CD4-positive, alpha-beta T cell treated with Interferon gamma for 1 hour (primary cell): ENCODE measurements around the gene CD247.
"Not testable (repeated sequence)": the region's sequence is repeated elsewhere in the genome, so short reads cannot be mapped to it uniquely, and the experiment has no call there.

Source experiments
- DNase-seq: peaks from one replicate; pipeline ENCODE4 v3.0.0-alpha.2; 2020

CD247 gene

GRCh38 chr1:167518331-167518700, at the start of gene CD247:
Gene CD247, minus strand, starts transcription at chr1:167518529. Its CDS starts 64 bp downstream, at chr1:167518465.
- peak; percentile 81 for DNase-seq

- no peak for DNase-seq
These were observed 49.3 kb upstream of the CD247 start for GRCh38 chr1:167567663-167568062.

- DNase-seq, result no peak
These were observed 48.4 kb upstream of the CD247 start for GRCh38 chr1:167566766-167567165.

GRCh38 chr1:167565922-167566321, 47.6 kb upstream of the CD247 start:
- DNase-seq, result no peak

DNA sequence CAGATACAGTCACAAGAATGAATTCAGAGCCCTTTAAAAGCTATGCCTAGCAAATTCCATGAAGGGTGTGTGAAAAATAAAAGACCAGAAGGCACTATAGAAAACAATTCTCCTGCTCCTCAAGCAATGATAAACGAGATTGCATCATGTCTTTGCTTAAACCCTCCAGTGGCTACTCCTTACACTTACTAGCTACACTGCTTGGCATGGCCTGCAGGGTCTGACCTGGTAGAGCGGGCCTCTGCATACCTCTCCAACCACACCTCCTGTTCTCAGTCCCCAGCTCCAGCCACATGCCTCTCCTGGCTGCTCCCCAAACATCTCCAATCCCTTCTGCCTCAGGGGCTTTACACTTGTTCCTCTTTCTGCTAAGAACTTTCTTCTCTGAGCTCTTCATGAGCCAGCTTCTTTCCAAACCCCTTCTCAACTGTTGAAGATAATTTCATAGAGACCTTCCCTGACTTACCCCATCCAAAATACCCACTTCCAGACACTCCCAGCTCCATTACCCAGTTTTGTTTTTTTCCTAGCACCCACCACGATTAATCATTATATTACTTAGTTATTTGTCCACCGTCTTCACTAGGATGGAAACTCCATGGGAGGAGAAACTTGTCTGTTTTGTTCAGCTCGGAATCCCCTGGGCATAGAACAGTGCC, 46.4 kb upstream of the CD247 start:
- DNase-seq, result no peak

- peak; percentile 45 for DNase-seq
These were observed 45.4 kb upstream of the CD247 start for GRCh38 chr1:167563579-167564246.

GRCh38 chr1:167562702-167563101, 44.4 kb upstream of the CD247 start:
- no peak for DNase-seq

DNA sequence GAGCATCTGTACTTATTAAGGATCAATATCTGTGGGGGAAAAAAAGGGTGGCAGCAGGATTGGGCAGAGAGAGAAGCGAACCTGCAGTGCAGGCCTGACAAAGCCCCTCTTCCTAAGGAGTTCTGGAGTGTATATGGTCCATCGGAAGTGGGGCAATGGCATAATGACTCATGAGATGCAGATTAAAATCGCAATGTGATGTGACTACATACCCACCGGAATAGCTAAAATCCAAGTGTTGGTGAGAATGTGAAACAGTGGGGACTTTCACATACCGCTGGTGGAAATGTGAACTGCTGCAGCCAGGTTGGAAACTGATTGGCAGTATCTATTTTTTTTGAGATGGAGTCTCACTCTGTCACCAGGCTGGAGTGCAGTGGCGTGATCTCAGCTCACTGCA, 43.4 kb upstream of the CD247 start:
- no peak for DNase-seq

GRCh38 chr1:167555971-167556714, 37.8 kb upstream of the CD247 start:
- DNase-seq, result peak; percentile 70

DNA sequence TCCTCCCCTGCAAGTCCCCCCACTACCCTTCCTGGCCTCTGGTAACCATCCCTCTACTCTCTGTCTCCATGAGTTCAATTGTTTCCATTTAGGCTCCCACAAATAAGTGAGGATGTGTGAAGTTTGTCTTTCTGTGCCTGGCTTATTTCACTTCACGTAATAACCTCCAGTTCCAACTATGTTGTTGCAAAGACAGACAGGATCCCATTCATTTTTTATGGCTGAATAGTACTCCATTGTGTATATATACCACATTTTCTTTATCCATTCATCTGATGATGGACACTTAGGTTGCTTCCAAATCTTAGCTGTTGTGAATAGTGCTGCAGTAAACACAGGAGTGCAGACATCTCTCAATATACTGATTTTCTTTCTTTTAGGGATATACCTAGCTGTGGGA, 36.7 kb upstream of the CD247 start:
- not testable (repeated sequence) for DNase-seq

- DNase-seq, result no peak
These were observed 35.9 kb upstream of the CD247 start for GRCh38 chr1:167554028-167554779.

DNA sequence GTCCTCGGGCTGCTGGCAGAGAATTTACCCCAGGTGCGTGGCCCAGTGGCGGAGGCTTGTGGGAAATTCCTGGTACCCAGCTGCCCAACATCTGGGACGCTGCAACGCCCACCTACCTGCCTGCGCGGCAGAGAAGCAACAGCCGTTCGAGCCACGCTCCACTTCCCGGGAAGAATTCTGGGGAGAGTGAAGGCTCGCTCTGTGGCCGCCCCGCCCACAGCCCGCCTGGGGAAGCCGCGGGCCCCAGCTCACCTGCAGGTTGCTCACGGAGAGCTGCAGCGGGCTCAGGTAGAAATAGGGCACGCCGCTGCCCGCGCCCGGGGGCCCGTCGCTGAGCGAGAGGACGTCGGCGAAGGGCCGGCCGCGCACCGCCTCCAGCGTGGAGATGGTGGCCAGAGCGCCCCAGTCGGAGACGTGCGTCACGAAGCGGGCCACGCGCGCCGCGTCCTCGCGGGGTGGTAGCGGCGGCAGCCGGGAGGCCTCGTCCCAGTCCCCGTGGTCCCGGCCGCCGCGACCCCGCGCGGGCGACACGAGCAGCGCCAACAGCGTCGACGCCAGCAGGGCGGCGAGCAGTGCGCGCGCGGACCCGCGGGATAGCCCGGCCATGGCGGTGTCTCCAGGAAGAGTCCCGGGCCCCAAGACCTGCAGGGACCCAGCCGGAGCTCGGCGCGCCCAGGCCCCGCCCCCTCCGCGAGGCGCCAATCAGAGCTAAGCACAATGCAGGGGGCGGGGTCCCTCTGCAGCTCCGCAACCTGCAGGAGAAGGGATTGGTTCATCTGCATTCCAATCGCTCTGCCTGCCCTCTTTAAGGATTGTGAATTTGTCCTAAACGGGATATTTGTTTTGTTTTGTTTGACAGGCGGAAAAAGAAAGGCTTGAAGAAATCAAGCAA, 35.1 kb upstream of the CD247 start, which contains the start of gene CREG1:
CREG1 (minus strand) TSS at position 627 of the 892 bp plus-strand sequence.
- DNase-seq, result peak; percentile 88

DNA sequence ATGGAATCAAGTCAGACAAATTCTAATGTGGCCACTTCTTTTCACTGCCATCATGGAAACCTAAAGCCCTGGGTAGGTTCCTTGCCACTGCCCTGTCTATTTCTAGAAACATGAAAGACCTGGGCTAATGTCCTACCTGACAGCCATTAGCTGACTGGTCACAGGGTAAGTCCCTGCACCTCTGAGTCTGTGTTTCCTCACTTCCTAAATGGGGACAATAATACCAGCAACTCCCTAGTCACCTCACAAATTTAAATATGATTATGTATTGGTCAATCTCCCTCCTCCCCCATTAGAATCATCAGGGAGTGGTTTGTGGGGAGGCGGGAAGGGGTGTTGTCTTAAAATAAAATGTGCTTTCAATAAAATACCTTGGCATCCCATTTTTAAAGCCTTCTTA, 33.0 kb upstream of the CD247 start:
- DNase-seq, result no peak

DNA sequence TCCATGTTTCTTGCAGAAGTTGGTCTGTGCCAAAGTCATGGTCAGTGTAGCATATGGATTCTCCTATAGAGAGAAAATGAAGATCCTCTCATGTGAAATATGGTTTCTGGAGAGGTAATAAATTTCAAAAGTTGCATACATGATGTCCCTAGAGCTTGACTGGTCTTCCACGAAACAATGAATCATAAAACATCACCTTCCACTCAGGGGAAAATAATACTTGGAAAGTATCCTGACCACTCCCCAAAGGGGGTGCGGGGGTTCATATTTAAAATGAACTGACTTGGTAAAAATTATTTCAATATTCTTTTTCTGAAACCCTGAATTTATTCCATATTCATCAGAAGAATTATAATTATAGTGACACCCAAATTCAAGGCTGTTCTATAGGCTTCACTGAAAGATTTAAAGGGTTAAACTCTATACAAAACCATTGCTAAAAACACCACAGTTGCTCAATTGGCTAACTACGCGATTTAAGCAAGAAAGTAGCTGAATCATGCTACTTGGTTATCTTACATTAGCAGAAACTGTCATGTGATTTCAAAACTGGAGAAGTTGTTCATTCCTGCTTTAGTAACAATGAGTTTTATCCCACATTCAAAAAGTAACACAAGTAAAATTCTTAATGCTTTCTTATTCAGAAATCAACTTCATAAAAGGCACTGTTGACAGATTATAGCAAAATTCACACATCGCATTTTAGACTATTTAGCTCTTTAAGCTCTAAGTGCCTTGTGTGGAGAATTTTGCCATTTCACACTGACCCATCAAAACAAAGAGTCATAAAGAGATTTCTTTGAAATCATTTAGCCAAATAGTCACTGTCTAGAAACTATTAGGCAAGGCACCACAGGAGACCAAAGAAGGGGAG, 30.0 kb upstream of the CD247 start:
- DNase-seq, result no peak

DNA sequence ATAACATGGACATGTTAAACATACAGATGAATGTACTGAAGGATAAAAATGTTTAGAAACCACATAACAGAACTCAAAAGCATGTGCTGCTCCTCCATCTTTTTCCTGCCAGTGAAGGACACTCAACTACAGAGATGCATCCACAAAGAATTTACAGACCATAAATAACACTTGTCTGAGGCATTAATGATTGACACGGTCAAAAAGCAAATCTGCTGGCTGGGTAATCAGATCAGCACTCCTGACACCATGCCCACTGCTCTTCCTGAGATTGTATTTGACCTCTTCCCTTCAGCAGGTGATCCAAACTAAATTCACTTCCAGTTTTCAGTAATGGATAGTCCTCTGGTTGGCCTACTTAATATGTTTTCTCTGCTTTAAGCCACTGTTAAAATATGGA, 28.6 kb upstream of the CD247 start:
- DNase-seq, result no peak

DNA sequence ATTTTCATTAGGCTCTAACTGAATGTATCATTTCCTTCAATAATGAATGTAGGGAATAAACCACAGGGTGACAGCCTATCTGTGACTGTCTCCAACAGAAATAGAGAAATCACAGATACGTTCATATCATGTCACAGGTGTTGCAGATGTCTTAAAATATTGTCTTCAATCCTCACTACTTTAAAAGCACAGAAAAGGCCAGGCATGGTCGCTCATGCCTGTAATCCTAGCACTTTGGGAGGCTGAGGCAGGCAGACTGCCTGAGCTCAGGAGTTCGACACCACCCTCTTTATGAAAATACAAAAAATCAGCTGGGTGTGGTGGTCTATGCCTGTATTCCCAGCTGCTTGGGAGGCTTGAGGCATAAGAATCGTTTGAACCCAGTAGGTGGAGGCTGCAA, 27.0 kb upstream of the CD247 start:
- DNase-seq, result no peak

DNA sequence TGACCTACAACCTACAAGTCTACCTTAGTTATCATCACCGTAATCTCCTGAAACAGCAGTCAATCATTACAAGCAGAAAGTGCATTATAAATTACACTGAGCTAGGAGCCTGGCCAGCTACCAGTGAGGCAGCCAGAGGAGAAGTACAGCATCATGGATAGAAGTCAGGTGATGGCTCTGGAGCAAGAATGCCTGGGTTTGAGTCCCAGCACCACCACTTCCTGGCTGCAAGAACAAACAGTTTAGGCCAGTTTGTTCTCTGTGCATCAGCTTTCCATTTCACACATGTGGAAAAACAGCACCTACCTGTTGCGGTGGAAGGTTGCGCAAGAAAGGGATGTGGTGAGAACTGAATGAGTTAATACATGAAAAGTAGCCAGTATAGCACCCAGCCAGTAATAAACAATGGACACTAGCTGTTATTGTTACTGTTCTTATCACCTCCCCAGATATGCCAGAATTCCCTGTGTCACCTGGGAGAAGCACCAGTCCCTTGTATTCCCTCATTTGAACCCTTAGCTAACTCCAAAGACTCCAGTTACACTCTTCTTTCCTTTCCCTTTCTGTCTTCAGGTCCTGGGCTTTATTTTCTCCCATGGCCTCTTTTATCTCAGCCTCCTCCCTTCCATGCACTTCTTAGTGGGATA, 26.2 kb upstream of the CD247 start:
- no peak for DNase-seq

GRCh38 chr1:167543199-167543990, 25.1 kb upstream of the CD247 start:
- DNase-seq, result no peak

DNA sequence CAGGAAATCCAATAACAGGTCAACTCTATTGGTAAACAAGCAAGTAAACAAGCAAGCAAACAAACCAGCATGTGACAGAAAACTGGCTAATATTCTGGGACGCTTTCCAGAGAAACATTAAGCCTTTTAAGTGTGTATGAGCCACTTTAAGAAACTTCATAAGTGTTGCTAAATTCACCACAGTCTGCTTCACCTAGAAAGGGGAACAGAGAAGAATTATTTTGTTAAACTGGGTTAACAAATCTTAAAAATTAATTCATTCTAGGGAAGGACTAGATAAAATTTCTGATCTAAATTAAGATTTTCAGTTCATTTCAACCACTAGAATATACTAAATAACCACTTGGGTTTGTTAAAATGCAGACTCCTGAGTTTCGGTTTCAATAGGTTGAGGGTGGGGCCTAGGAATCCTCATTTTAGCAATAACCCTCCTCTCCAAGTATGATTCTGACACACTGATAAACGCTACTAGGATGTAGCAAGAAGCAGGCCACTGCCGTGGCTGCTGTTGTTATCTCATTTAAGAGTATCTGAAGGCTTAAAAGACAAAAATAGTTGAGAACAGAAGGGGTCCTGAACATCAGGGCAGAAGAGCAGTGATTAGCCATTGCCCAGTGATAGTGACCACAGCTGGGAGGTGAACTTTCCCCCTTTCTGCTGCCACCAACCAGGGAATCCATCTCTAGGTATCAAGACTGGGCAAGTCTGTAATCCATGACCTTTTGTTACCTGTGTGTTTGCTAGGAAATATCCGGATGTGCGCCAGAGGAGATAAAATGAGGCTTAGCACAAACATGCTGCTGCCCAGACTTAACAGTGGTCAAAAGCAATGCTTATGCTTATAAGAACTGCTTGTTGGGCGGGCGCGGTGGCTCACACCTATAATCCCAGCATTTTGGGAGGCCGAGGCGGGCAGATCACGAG, 24.0 kb upstream of the CD247 start:
- DNase-seq, result no peak
